HCT116 (cell line): ENCODE results near the gene BRI3BP.

Experiments
- CTCF ChIP-seq, 3 experiments: fragments of 200-600 bp in 1 of 3; sonication (generic) in 1 of 3; IDR thresholded peaks in 2 of 3; conservative IDR thresholded peaks in 1 of 3; 2 replicates each; pipeline ENCODE4 v1.5.1; 2012 to 2017; ENCODE audit warnings: low read depth in 2 of 3, low read length in 2 of 3, antibody characterized with exemption in 1 of 3, borderline replicate concordance in 1 of 3, control low read depth in 1 of 3, mild to moderate bottlenecking in 1 of 3, mixed read lengths in 1 of 3, mixed run types in 1 of 3, moderate library complexity in 1 of 3; ENCODE audit not compliant: insufficient read depth in 1 of 3
- EZH2 ChIP-seq: fragments of 200-600 bp; sonication (generic); IDR thresholded peaks from 2 replicates; pipeline ENCODE4 v1.6.1; 2017; ENCODE audit warnings: antibody characterized with exemption, mixed run types
- ZNF274 ChIP-seq: fragments of 200-500 bp; sonication (Bioruptor generic); IDR thresholded peaks from 2 replicates; pipeline ENCODE4 v1.6.1; 2014; ENCODE audit warnings: mild to moderate bottlenecking, low read depth, low read length, inconsistent platforms

GRCh38 chr12:125006365-125006764 is 12.9 kb downstream of the BRI3BP start:
- TF ChIP-seq CTCF (IDR thresholded peaks at IDR 0.05 in 2 of 3, conservative IDR thresholded peaks at IDR 0.05 in 1 of 3; ENCODE audit: borderline replicate concordance in 1 of 3, insufficient read depth in 1 of 3, low read depth in 2 of 3, low read length in 2 of 3) = no peak
- TF ChIP-seq ZNF274 = no peak
- TF ChIP-seq EZH2 = no peak
